NCI-H128 (cell line): ENCODE results near the gene CISH.

Source experiments
- DNase-seq: peaks from one replicate; lab custom pipeline; 2025; ENCODE audit not compliant: unreplicated experiment; lab: John Stamatoyannopoulos, UW

Gene CISH

GRCh38 chr3:50572801-50573371, 38.7 kb downstream of the CISH start:
- DNase-seq = no peak

- DNase-seq = no peak
These were observed 39.4 kb downstream of the CISH start for GRCh38 chr3:50572158-50572557.

GRCh38 chr3:50571486-50571885, 40.1 kb downstream of the CISH start:
- DNase-seq = no peak

GRCh38 chr3:50570508-50571279, 40.9 kb downstream of the CISH start:
- no peak for DNase-seq

- peak; percentile 85 for DNase-seq
These were observed 42.4 kb downstream of the CISH start, which contains the start of gene HEMK1 for GRCh38 chr3:50568947-50569749. Gene HEMK1, plus strand, starts transcription at chr3:50569522. Its CDS starts 1,583 bp downstream, at chr3:50571105.

- DNase-seq = peak; percentile 79
These were observed 44.0 kb downstream of the CISH start, which contains the start of gene C3orf18 for GRCh38 chr3:50567386-50568167. Gene C3orf18, minus strand, starts transcription at chr3:50567747. Its CDS starts 2,048 bp downstream, at chr3:50565699.

GRCh38 chr3:50567011-50567385, 44.6 kb downstream of the CISH start:
- no peak for DNase-seq

- DNase-seq = no peak
These were observed 47.3 kb downstream of the CISH start for GRCh38 chr3:50564321-50564720.

GRCh38 chr3:50563867-50564266, 47.7 kb downstream of the CISH start:
- DNase-seq = no peak

GRCh38 chr3:50562861-50563260, 48.7 kb downstream of the CISH start:
- no peak for DNase-seq

- no peak for DNase-seq
These were observed 51.9 kb downstream of the CISH start for GRCh38 chr3:50559702-50560101.

GRCh38 chr3:50557915-50558314, 53.7 kb downstream of the CISH start:
- no peak for DNase-seq

GRCh38 chr3:50557106-50557505, 54.5 kb downstream of the CISH start:
- no peak for DNase-seq
